Liver (tissue), 3 donors: ENCODE measurements around the gene NR2E1.

Source experiments
- EGR1 ChIP-seq, 2 donors: IDR thresholded peaks; 2 replicates each; pipeline ENCODE4 v1.6.1; 2016 to 2018; ENCODE audit warnings: antibody characterized with exemption in 2 of 2, low read depth in 2 of 2
- FOXA1 ChIP-seq: IDR thresholded peaks from 2 replicates; pipeline ENCODE4 v1.6.1; 2016; ENCODE audit warnings: antibody characterized with exemption
- JUND ChIP-seq, 2 donors: IDR thresholded peaks; 2 replicates each; pipeline ENCODE4 v1.6.1; 2016; ENCODE audit warnings: antibody characterized with exemption in 2 of 2
- RAD21 ChIP-seq, 2 donors: IDR thresholded peaks; 2 replicates each; pipeline ENCODE4 v1.6.1; 2016; ENCODE audit warnings: antibody characterized with exemption in 2 of 2, mild to moderate bottlenecking in 2 of 2
- REST ChIP-seq: IDR thresholded peaks from 2 replicates; pipeline ENCODE4 v1.6.1; 2016; ENCODE audit warnings: antibody characterized with exemption, mild to moderate bottlenecking
- RXRA ChIP-seq, 2 donors: IDR thresholded peaks; 2 replicates each; pipeline ENCODE4 v1.6.1; 2017 to 2018; ENCODE audit warnings: antibody characterized with exemption in 2 of 2, mild to moderate bottlenecking in 1 of 2
- SP1 ChIP-seq: IDR thresholded peaks from 2 replicates; pipeline ENCODE4 v1.6.1; 2018; ENCODE audit warnings: antibody characterized with exemption, mild to moderate bottlenecking
- TAF1 ChIP-seq: conservative IDR thresholded peaks from 2 replicates; pipeline ENCODE4 v1.6.1; 2016; ENCODE audit warnings: antibody characterized with exemption, mild to moderate bottlenecking
- YY1 ChIP-seq: IDR thresholded peaks from 2 replicates; pipeline ENCODE4 v1.6.1; 2016; ENCODE audit warnings: antibody characterized with exemption, mild to moderate bottlenecking
- ZBTB33 ChIP-seq: IDR thresholded peaks from 2 replicates; pipeline ENCODE4 v1.6.1; 2016; ENCODE audit warnings: antibody characterized with exemption
- TF ChIP-seq, protein P1 (sequence below): fragments of 150-350 bp; IDR thresholded peaks from 2 replicates; pipeline ENCODE4 v1.5.1; 2017; ENCODE audit warnings: improper control_type of control experiment, low read depth, low read length; ENCODE audit not compliant: missing input control
- TF ChIP-seq, protein P2 (sequence below): IDR thresholded peaks from 2 replicates; pipeline ENCODE4 v1.6.1; 2016; ENCODE audit warnings: antibody characterized with exemption
- TF ChIP-seq, protein P3 (sequence below): IDR thresholded peaks from 2 replicates; pipeline ENCODE4 v1.6.1; 2016; ENCODE audit warnings: antibody characterized with exemption
- donor health status: healthy.
- donor health status: healthy.

GRCh38 chr6:108236791-108237190, 71.0 kb downstream of the NR2E1 start:
- TF ChIP-seq, protein P1, sequence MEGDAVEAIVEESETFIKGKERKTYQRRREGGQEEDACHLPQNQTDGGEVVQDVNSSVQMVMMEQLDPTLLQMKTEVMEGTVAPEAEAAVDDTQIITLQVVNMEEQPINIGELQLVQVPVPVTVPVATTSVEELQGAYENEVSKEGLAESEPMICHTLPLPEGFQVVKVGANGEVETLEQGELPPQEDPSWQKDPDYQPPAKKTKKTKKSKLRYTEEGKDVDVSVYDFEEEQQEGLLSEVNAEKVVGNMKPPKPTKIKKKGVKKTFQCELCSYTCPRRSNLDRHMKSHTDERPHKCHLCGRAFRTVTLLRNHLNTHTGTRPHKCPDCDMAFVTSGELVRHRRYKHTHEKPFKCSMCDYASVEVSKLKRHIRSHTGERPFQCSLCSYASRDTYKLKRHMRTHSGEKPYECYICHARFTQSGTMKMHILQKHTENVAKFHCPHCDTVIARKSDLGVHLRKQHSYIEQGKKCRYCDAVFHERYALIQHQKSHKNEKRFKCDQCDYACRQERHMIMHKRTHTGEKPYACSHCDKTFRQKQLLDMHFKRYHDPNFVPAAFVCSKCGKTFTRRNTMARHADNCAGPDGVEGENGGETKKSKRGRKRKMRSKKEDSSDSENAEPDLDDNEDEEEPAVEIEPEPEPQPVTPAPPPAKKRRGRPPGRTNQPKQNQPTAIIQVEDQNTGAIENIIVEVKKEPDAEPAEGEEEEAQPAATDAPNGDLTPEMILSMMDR: no peak
- no peak for TF ChIP-seq REST
- TF ChIP-seq YY1: no peak
- TF ChIP-seq EGR1 (IDR thresholded peaks at IDR 0.05; ENCODE audit: low read depth in 2 of 2): no peak
- TF ChIP-seq, protein P2, sequence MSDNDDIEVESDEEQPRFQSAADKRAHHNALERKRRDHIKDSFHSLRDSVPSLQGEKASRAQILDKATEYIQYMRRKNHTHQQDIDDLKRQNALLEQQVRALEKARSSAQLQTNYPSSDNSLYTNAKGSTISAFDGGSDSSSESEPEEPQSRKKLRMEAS: no peak
- TF ChIP-seq SP1: no peak
- no peak for TF ChIP-seq RXRA (IDR thresholded peaks at IDR 0.05)
- TF ChIP-seq TAF1: no peak
- TF ChIP-seq, protein P3, sequence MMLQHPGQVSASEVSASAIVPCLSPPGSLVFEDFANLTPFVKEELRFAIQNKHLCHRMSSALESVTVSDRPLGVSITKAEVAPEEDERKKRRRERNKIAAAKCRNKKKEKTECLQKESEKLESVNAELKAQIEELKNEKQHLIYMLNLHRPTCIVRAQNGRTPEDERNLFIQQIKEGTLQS: no peak
- TF ChIP-seq RAD21 (IDR thresholded peaks at IDR 0.05): no peak
- TF ChIP-seq JUND (IDR thresholded peaks at IDR 0.05): no peak
- no peak for TF ChIP-seq FOXA1
- no peak for TF ChIP-seq ZBTB33
